Mucosa of gallbladder (tissue), 1 donor: ENCODE measurements around the gene ESRRA. TPM values are rescaled to one million over a fixed set of nuclear protein-coding genes. Genes with fewer than 3 reads are reported as not detected.
"Not testable (repeated sequence)": the region's sequence is repeated elsewhere in the genome, so short reads cannot be mapped to it uniquely, and the experiment has no call there.

ENCODE experiments used
- DNase-seq: peaks from one replicate; pipeline ENCODE4 v3.0.0-alpha.2; 2020; ENCODE audit warnings: low spot score
- total RNA-seq: library from RNA; stranded (reverse); gene quantifications from one replicate; pipeline ENCODE4 v1.2.1, GENCODE V29; 2021
- donor health status: DM: no; HTN: no; CAD: no.

The ESRRA gene
- total RNA-seq, 1 donor from 2014 or later = 97.7 TPM

DNA sequence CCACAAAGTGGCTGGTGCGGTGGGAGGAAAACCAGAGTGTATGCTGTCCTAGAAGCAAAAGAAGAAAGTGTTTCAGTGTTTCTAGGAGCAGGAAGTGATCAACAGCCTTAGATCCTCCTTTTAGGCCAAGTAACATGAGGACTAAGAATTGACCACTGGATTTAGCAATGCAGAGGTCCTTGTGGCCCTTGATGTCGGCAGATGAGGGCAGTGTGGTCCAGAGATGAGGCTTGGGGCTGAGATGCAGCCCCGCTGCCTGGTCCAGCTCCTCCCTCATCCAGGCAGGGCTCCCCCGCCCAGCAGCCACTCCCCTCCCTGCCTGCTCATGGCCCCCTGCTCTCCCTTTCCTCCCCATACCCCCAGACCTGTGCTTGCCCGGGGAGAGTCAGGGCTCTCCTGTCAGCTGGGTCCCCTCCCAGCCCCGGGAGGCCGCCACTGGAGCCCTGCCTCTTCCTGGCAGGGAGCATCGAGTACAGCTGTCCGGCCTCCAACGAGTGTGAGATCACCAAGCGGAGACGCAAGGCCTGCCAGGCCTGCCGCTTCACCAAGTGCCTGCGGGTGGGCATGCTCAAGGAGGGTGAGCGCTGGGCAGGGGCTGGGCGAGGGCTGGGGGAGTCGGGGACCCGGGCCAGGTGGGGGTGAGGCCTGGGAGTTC, 8.3 kb downstream of the ESRRA start:
- DNase-seq = no peak

DNA sequence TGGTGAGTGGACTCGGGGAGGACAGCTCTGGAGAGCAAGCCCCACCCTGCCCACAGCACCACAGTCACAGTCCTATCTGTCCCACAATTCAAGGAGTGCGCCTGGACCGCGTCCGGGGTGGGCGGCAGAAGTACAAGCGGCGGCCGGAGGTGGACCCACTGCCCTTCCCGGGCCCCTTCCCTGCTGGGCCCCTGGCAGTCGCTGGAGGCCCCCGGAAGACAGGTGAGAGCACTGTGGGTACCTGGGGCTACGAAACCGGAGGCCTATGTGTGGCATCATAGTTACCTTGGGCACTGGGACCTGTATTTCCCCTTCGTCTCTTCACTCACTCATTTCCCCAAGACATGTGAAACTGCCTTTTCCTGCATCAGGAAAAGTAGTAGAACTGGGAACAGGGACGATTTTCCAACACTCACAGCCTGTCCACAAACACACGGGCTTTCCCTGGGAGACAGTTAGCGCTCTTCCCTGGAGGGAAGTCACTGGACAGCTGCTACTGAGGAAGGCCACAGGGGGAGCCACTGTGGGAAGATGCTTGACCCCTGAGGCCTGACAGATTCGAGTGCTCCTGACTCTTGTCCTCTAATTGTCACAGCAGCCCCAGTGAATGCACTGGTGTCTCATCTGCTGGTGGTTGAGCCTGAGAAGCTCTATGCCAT, 9.0 kb downstream of the ESRRA start:
- DNase-seq = no peak

DNA sequence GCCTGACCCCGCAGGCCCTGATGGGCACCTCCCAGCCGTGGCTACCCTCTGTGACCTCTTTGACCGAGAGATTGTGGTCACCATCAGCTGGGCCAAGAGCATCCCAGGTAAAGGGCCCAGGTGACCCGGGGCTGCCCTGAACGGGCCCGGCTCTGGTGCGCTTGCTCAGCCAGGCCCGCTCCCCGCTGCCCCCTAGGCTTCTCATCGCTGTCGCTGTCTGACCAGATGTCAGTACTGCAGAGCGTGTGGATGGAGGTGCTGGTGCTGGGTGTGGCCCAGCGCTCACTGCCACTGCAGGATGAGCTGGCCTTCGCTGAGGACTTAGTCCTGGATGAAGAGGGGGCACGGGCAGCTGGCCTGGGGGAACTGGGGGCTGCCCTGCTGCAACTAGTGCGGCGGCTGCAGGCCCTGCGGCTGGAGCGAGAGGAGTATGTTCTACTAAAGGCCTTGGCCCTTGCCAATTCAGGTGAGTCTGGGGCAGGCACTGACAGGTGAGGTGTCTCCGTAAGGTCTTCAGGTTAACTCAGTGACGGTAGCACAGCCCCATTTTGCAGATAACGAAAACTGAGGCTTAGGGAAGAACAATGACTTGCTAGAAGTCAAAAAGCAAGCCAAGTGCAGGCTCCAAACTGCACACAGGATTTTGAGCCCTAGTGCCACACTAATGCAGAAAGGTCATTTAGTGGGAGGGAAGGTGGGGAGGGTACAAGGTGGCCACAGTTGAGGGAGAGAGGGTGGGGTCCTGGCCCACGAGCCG, 9.7 kb downstream of the ESRRA start:
- DNase-seq = no peak

DNA sequence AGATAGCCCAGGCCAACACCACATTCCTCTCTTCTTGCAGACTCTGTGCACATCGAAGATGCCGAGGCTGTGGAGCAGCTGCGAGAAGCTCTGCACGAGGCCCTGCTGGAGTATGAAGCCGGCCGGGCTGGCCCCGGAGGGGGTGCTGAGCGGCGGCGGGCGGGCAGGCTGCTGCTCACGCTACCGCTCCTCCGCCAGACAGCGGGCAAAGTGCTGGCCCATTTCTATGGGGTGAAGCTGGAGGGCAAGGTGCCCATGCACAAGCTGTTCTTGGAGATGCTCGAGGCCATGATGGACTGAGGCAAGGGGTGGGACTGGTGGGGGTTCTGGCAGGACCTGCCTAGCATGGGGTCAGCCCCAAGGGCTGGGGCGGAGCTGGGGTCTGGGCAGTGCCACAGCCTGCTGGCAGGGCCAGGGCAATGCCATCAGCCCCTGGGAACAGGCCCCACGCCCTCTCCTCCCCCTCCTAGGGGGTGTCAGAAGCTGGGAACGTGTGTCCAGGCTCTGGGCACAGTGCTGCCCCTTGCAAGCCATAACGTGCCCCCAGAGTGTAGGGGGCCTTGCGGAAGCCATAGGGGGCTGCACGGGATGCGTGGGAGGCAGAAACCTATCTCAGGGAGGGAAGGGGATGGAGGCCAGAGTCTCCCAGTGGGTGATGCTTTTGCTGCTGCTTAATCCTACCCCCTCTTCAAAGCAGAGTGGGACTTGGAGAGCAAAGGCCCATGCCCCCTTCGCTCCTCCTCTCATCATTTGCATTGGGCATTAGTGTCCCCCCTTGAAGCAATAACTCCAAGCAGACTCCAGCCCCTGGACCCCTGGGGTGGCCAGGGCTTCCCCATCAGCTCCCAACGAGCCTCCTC, 10.6 kb downstream of the ESRRA start:
- DNase-seq = not testable (repeated sequence)

DNA sequence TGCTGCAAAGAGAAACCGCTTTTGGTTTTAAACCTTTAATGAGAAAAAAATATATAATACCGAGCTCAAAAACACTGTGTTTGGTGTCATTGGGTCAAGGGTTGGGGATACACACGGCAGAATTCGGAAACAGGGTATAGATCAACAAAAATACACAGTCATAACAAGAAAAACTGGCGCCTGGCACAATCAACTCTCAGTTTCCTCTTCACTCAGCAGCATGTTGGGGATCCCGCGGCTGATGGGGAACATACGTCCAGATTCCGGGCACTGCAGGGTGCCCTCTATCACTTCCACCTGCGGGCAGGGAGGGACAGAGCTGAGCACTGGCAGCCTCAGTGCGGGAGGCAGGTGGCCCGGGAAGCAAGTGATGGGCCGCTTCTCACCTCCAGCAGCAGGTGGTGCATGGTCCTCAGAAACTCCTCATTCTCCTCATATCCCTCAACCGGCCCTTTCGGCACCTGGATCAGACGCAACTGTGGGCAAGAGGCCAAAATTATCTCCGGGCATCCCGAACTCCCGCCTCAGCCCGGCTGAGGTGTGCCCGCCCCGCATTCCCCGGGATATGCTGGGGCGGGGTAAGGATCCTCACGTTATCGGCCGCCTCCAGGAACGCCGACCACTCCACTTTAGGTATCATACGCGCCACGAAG, 11.5 kb downstream of the ESRRA start:
- peak; percentile 44 for DNase-seq

DNA sequence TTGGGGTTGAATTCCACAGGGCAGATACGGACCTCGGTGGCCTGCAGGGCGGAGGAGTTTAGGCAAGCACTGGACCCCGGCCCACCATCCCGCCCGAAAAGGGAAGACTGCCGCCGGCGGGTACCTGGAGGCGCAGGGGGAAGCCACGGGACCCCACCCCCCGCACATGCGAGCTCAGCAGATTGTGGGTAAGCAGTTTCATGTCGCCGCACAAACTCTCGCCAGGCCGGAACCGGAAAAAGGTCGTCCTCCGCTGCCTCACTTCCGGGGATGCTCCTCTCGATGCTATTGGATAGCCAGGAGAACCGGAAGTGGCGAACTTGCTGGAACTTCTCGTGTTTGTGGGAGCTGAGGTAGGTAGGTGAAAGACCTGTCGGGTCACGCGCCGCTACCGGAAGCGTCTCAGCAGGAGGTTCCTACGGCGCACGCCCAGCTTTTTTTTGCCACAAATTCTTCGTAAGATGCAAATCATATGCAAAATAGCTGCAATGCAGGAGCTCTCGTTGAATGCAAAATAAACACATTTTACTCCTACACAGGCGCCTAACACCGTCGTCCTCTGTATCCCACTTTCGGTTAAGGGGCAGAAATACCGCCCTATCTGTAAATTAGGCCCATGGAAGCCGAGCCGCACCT, 12.1 kb downstream of the ESRRA start, which contains the start of gene TRMT112:
TRMT112 (minus strand) TSS at position 235 of the 636 bp plus-strand sequence; CDS start at position 202, 33 bp downstream.
- peak; percentile 98 for DNase-seq

DNA sequence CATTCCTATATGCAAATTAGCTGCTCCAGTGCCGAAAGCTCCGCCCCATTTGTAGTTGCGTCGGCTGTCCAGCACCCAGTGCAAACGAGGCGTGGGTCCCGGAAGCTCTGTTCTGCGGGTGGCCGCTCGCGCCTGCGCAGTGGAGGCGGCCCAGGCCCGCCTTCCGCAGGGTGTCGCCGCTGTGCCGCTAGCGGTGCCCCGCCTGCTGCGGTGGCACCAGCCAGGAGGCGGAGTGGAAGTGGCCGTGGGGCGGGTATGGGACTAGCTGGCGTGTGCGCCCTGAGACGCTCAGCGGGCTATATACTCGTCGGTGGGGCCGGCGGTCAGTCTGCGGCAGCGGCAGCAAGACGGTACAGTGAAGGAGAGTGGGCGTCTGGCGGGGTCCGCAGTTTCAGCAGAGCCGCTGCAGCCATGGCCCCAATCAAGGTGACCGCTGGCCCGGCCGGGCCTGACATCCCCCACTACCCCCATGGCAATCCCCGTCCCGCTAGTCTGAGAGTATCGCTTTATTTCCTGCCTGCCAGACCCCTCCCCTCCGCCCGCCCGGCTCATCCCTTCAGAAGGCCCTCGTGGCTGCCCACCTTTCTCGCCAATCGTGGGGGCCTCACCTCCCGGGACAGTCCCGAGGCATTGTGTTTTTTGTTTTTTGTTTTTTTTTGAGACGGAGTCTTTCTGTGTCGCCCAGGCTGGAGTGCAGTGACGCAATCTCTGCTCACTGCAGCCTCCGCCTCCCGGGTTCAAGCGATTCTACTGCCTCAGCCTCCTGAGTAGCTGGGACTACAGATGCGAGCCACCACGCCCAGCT, 12.8 kb downstream of the ESRRA start, which contains the start of gene PRDX5:
PRDX5 (plus strand) TSS at position 161 of the 805 bp plus-strand sequence; CDS start at position 256, 95 bp downstream.
- peak; percentile 97 for DNase-seq

DNA sequence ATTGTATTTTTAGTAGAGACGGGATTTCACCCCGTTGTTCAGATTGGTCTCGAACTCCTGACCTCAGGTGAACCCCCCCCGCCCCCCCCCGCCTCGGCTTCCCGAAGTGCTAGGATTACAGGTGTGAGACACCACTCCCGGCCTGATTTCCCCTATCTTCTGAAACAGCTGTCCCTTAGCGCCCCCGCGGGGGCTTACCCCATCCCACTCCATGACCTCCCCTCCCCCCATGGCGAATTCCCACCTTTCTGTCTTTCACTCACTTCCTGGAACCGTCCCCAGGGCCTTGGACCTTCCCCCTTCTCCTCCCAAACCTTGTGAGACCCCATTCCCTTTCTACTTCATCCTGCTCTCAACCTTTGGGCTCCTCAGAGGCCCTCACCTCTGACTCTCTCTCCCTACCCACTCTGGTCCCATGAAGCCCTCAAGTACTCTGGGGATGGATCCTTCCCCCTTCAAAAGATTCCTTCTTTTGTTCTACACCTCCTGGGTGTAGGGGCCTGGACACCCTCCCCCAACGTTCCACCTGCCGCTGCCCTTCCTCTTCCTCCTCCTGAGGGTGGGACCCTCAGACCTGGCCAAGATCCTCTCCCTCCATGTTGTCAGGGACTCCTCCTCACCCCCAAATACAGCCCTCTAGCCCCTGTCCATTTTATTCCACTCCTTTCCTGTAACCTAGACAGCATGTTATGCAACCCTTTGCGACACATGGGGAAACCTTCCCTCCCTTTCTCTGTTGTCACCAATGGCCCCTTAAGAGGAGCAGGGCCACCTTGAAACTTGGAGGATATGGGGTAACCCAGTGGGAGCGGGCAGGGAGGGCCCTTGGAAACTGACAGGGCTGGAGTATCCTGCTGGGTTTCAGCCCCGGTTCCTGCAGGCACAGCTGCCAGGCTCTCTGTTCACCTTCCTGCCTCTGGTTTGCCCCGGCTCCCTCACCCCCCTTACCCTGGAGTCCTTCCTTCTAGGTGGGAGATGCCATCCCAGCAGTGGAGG, 13.7 kb downstream of the ESRRA start:
- no peak for DNase-seq

DNA sequence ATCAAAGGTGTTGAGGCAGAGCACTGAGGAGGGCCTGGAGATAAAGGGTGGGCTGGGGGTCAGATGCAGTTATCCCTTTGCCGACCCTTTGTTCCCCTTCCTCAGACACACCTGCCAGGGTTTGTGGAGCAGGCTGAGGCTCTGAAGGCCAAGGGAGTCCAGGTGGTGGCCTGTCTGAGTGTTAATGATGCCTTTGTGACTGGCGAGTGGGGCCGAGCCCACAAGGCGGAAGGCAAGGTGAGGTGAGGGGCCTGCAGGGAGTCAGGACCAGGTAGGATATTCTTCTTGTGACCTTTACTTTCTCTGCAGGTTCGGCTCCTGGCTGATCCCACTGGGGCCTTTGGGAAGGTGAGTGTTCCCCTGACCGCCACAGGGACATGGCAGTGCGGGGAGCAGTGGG, 15.2 kb downstream of the ESRRA start:
- DNase-seq = no peak

DNA sequence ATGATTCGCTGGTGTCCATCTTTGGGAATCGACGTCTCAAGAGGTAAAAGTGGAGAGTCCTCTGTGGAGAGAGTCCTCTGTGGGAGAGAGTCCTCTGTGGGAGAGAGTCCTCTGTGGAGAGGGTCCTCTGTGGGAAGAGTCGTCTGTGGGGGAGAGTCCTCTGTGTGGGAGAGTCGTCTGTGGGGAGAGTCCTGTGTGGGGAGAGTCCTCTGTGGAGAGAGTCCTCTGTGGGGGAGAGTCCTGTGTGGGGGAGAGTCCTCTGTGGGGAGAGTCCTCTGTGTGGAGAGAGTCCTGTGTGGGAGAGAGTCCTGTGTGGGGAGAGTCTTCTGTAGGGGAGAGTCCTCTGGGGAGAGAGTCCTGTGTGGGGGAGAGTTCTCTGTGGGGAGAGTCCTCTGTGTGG, 15.7 kb downstream of the ESRRA start:
- no peak for DNase-seq

DNA sequence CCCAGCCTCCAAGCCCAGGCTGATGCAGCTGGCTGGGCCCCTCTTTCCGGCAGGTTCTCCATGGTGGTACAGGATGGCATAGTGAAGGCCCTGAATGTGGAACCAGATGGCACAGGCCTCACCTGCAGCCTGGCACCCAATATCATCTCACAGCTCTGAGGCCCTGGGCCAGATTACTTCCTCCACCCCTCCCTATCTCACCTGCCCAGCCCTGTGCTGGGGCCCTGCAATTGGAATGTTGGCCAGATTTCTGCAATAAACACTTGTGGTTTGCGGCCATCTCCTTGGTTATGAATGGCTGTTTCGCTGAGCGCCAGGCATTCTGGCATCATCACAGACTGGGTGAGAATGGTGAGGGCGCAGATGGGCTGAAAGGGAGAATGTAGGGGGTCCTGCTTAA, 16.2 kb downstream of the ESRRA start:
- no peak for DNase-seq

DNA sequence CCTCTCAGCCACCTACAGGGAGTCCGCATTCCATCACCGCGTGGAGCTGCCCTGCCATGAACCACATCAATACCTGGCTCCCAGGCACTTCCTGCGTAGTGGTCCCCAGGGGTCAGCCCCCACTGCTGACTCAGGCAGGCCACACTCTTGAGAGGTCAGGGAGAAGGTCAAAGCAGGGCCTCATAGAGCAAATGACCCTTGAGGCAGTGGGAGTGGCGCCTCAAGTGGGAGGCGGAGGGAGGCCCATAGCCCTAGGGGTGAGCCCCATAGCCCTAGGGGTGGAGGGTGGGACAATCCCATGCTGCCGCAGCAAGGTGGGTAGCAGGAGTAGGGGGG, 17.6 kb downstream of the ESRRA start:
- no peak for DNase-seq

DNA sequence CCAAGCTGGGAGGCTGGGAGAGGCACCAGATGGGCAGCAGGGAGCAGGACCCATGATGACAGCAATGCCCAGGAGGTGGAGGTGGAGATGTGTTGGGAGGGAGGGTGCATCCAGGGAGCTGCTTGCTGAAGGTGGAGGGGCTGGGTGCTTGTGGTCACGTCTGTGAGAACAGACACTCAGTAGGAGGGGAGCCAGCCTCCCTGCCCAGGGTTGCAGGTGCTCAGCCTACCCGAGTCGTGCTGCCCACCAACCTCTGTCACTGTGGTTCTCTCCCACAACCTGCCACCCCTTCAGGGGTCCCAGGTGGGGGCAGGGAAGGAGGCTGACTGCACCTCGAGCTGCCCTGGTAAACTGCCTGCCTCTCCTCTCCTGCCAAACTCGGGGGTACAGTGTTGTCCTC, 18.0 kb downstream of the ESRRA start:
- DNase-seq = no peak

DNA sequence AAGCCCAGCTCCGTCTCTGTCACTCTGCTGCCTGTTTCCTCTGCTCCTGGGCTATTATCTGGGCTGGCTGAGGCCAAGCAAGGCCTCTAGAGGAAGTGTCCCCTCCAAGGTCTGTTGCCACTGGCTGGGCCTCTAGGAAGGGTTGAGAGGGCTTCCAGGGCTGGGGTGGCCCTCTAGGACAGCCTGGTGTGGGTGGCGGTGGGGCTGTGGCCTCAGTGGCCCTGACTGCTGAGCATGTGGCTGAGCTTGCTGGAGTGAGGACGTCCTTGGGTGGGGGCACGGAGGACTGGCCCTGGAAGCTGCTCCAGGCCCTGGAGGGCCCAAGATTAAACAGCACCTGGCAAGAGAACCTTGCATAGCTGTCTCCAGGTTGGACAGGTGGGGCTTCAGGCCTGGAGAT, 18.7 kb downstream of the ESRRA start:
- not testable (repeated sequence) for DNase-seq

DNA sequence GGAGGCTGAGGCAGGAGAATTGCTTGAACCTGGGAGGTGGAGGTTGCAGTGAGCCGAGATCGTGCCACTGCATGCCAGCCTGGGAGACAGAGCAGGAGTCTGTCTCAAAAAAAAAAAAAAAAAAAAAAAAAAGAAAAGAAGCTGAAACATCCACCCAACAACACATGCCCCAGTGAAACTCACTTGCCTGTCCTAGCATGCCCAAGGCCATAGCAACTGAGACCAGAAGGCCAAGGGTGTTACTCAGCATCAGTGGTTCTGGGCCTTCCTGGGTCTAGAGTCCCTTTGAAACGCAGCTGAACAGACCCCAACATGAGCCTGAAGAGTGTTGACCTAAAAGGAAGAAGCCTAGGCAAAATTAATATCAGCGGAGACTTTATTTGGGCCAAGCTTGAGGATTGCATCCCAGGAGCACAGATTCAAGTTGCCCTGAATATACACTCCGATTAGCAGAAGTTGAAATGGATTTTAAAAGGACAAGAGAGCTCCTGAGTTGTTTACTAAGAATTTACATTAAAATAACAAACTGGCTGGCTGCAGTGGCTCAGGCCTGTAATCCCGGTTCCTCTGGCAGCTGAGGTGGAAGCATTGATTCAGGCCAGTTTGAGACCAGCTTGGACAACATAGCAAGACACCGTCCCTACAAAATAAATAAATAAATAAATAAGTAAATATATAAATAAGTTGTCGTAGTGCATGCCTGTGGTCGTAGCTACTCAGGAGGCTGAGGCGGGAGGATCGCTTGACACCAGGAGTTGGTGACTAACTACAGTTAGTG, 19.6 kb downstream of the ESRRA start:
- no peak for DNase-seq

DNA sequence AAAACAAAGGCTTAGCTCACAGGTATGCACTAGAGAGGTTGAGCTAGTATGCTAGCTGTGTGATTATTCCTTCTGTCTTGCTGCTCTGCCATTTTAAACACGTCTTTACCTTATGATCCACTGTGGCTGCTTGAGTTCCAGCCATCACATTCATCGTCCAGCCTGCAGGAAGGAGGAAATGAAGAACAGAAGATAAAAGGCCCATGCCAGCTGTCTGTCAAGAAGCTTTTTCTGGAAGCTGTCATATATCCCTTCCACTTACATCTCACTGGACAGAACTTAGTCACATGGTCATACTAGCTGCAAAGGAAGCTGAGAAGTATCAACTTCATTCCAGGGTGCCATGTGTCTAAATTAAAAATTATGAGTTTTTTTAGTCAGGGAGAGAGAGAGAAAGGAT, 22.1 kb downstream of the ESRRA start:
- DNase-seq = no peak

DNA sequence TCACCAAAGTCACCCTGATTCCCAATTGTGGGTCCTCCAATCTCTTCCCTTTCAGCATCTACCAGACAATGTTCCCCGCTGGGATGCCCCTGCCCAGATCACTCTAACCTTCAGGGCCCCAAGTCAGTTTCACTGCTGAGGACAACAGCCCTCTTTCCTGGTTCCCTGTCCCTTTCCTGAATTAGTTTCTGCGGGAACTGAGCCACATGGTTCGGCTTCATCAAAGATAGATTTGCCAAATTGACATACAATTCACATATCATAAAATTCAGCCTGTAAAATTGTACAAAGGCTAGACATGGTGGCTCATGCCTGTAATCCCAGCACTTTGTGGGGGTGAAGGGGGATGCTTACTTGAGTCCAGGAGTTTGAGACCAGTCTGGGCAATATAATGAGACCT, 22.7 kb downstream of the ESRRA start:
- DNase-seq = no peak

DNA sequence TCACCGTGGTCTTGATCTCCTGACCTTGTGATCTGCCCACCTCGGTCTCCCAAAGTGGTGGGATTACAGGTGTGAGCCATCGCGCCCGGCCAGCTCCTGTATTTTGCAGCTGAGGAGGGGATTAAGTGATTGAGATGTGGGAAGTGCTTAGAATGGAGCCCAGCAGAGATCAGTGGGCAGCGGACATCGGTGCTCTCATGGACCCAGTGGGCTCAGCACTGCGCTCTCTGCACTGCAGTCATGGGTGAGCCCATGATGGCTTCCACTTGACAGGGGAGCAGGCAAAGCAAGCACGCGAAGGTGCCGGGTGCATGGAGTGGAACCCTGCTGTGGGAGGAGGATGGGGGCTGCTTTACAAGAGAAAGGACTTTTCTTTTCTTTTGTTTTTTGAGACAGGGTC, 25.6 kb downstream of the ESRRA start:
- no peak for DNase-seq
